Body of pancreas (tissue), 4 donors: ENCODE results near the gene DERA.

ENCODE experiments used
- CTCF ChIP-seq, 7 experiments: fragments of 450-650 bp in 4 of 7; fragments of 200-600 bp in 3 of 7; sonication (generic) in 3 of 7; IDR thresholded peaks; one replicate each; pipeline ENCODE4 v1.5.1; 2016 to 2019; ENCODE audit warnings: antibody characterized with exemption in 7 of 7
- POLR2A ChIP-seq, 3 donors: fragments of 450-650 bp; IDR thresholded peaks; one replicate each; pipeline ENCODE4 v1.6.1; 2016; ENCODE audit warnings: antibody characterized with exemption in 3 of 3, mild to moderate bottlenecking in 2 of 3

DNA sequence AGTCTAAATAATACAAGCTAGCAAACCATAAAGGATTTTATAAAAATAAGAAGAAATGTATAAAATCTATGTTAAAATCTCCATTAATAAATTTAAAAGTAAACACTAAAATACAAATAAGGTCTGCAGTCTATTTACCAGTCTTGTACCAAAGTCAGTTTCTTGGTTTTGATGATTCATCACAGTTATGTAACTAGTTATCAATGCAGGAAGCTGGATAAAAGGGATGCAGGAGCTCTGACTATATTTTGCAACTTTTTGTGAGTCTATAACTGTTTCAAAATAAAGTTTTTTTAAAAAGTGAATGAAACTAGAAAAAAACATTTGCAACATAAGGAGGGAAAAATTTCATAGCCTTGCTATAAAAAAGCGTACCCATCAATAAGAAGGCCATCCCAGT lies 151.5 kb downstream of the DERA start:
- TF ChIP-seq POLR2A (IDR thresholded peaks at IDR 0.05) = no peak
- no peak for TF ChIP-seq CTCF (IDR thresholded peaks at IDR 0.05)
